ENCODE measurements around the gene DNAJC18.
A peak's percentile ranks its signal among the peaks of the same experiment; 100 is the strongest.

Gene DNAJC18

GRCh38 chr5:139430015-139430414, 9.3 kb downstream of the DNAJC18 start:
- Mint-ChIP-seq H3K36me3 (ENCODE audit: low read depth) (peaks cover 2% of the 10 kb centered on the region), H3K4me3 (no peak overlapping the region), H3K4me1 (ENCODE audit: low read depth) (no peaks in the 10 kb centered on the region), H3K9me3 (no peaks in the 10 kb centered on the region), H3K27me3 (no peaks in the 10 kb centered on the region), H3K27ac (no peak overlapping the region)
- intact Hi-C loops (cut with micrococcal nuclease), result no loop called here

- Mint-ChIP-seq H3K4me1 (ENCODE audit: low read depth) (peaks cover 6% of the 10 kb centered on the region), H3K27ac (no peak overlapping the region), H3K36me3 (ENCODE audit: low read depth) (peaks cover 7% of the 10 kb centered on the region), H3K27me3 (no peaks in the 10 kb centered on the region), H3K4me3 (no peak overlapping the region), H3K9me3 (no peaks in the 10 kb centered on the region)
- intact Hi-C loops (cut with micrococcal nuclease), result no loop called here
Observed at GRCh38 chr5:139426203-139426885, 13.0 kb downstream of the DNAJC18 start.

GRCh38 chr5:139425497-139425896, 13.8 kb downstream of the DNAJC18 start:
- Mint-ChIP-seq H3K4me1 (ENCODE audit: low read depth) (peaks cover 6% of the 10 kb centered on the region), H3K36me3 (ENCODE audit: low read depth) (peaks cover 7% of the 10 kb centered on the region), H3K27me3 (no peaks in the 10 kb centered on the region), H3K4me3 (no peak overlapping the region), H3K9me3 (no peaks in the 10 kb centered on the region), H3K27ac (no peak overlapping the region)
- intact Hi-C loops (cut with micrococcal nuclease), result no loop called here

- no peak overlapping the region for H3K4me3 Mint-ChIP-seq
- no peaks in the 10 kb centered on the region for H3K9me3 Mint-ChIP-seq
- peaks cover 6% of the 10 kb centered on the region for H3K4me1 Mint-ChIP-seq (ENCODE audit: low read depth)
- peaks cover 13% of the 10 kb centered on the region for H3K36me3 Mint-ChIP-seq (ENCODE audit: low read depth)
- no peak overlapping the region for H3K27ac Mint-ChIP-seq
- H3K27me3 Mint-ChIP-seq, result no peaks in the 10 kb centered on the region
- intact Hi-C loops (cut with micrococcal nuclease), result loop anchor here (1.0 kb wide), 1 partner anchor 91 kb away; no protein-coding TSS in a partner anchor
Observed at GRCh38 chr5:139422307-139422893, 16.9 kb downstream of the DNAJC18 start.

- peak overlapping the region; percentile 2 for H3K27ac Mint-ChIP-seq
- intact Hi-C loops (cut with micrococcal nuclease), result no loop called here
Observed at GRCh38 chr5:139419226-139420192, 19.8 kb downstream of the DNAJC18 start.

GRCh38 chr5:139418793-139419192, 20.5 kb downstream of the DNAJC18 start:
- intact Hi-C loops (cut with micrococcal nuclease), result no loop called here
- Mint-ChIP-seq H3K4me3 (no peak overlapping the region), H3K27me3 (no peaks in the 10 kb centered on the region), H3K27ac (no peak overlapping the region), H3K9me3 (no peaks in the 10 kb centered on the region), H3K4me1 (ENCODE audit: low read depth) (peaks cover 1% of the 10 kb centered on the region), H3K36me3 (ENCODE audit: low read depth) (peaks cover 6% of the 10 kb centered on the region)

More at GRCh38 chr5:139419226-139420192, 19.8 kb downstream of the DNAJC18 start:
- no peaks in the 10 kb centered on the region for H3K9me3 Mint-ChIP-seq
- H3K4me1 Mint-ChIP-seq (ENCODE audit: low read depth), result peaks cover 6% of the 10 kb centered on the region
- H3K36me3 Mint-ChIP-seq (ENCODE audit: low read depth), result peaks cover 6% of the 10 kb centered on the region
- H3K27me3 Mint-ChIP-seq, result no peaks in the 10 kb centered on the region
- no peak overlapping the region for H3K4me3 Mint-ChIP-seq

- Mint-ChIP-seq H3K27me3 (no peaks in the 10 kb centered on the region), H3K9me3 (no peaks in the 10 kb centered on the region), H3K27ac (no peak overlapping the region), H3K36me3 (ENCODE audit: low read depth) (peaks cover 6% of the 10 kb centered on the region), H3K4me3 (no peak overlapping the region), H3K4me1 (ENCODE audit: low read depth) (no peaks in the 10 kb centered on the region)
- intact Hi-C loops (cut with micrococcal nuclease), result no loop called here
Observed at GRCh38 chr5:139417214-139417613, 22.1 kb downstream of the DNAJC18 start.

- H3K27ac Mint-ChIP-seq, result no peak overlapping the region
- H3K9me3 Mint-ChIP-seq, result no peaks in the 10 kb centered on the region
- no peaks in the 10 kb centered on the region for H3K4me1 Mint-ChIP-seq (ENCODE audit: low read depth)
- intact Hi-C loops (cut with micrococcal nuclease), result no loop called here
- no peak overlapping the region for H3K4me3 Mint-ChIP-seq
- H3K27me3 Mint-ChIP-seq, result no peaks in the 10 kb centered on the region
- H3K36me3 Mint-ChIP-seq (ENCODE audit: low read depth), result peaks cover 6% of the 10 kb centered on the region
Observed at GRCh38 chr5:139416651-139417050, 22.7 kb downstream of the DNAJC18 start.

GRCh38 chr5:139415869-139416268, 23.5 kb downstream of the DNAJC18 start:
- Mint-ChIP-seq H3K4me1 (ENCODE audit: low read depth) (no peaks in the 10 kb centered on the region), H3K9me3 (no peaks in the 10 kb centered on the region), H3K27ac (no peak overlapping the region), H3K4me3 (no peak overlapping the region), H3K27me3 (no peaks in the 10 kb centered on the region), H3K36me3 (ENCODE audit: low read depth) (peaks cover 6% of the 10 kb centered on the region)
- intact Hi-C loops (cut with micrococcal nuclease), result no loop called here

- no peak overlapping the region for H3K27ac Mint-ChIP-seq
- H3K27me3 Mint-ChIP-seq, result no peaks in the 10 kb centered on the region
- no peaks in the 10 kb centered on the region for H3K9me3 Mint-ChIP-seq
- H3K36me3 Mint-ChIP-seq (ENCODE audit: low read depth), result peaks cover 6% of the 10 kb centered on the region
- intact Hi-C loops (cut with micrococcal nuclease), result no loop called here
- H3K4me3 Mint-ChIP-seq, result no peak overlapping the region
- H3K4me1 Mint-ChIP-seq (ENCODE audit: low read depth), result no peaks in the 10 kb centered on the region
Observed at GRCh38 chr5:139415221-139415861, 24.0 kb downstream of the DNAJC18 start.

GRCh38 chr5:139414581-139415130, 24.7 kb downstream of the DNAJC18 start:
- Mint-ChIP-seq H3K4me1 (ENCODE audit: low read depth) (no peaks in the 10 kb centered on the region), H3K4me3 (no peak overlapping the region)

GRCh38 chr5:139413963-139414362, 25.4 kb downstream of the DNAJC18 start:
- no peaks in the 10 kb centered on the region for H3K9me3 Mint-ChIP-seq
- no peaks in the 10 kb centered on the region for H3K4me1 Mint-ChIP-seq (ENCODE audit: low read depth)
- H3K36me3 Mint-ChIP-seq (ENCODE audit: low read depth), result no peaks in the 10 kb centered on the region
- no peaks in the 10 kb centered on the region for H3K27me3 Mint-ChIP-seq
- no peak overlapping the region for H3K27ac Mint-ChIP-seq
- H3K4me3 Mint-ChIP-seq, result no peak overlapping the region
- intact Hi-C loops (cut with micrococcal nuclease), result no loop called here

More at GRCh38 chr5:139414581-139415130, 24.7 kb downstream of the DNAJC18 start:
- Mint-ChIP-seq H3K27ac (no peak overlapping the region), H3K36me3 (ENCODE audit: low read depth) (peaks cover 5% of the 10 kb centered on the region), H3K27me3 (no peaks in the 10 kb centered on the region), H3K9me3 (no peaks in the 10 kb centered on the region)
- intact Hi-C loops (cut with micrococcal nuclease), result no loop called here

GRCh38 chr5:139413153-139413552, 26.2 kb downstream of the DNAJC18 start:
- Mint-ChIP-seq H3K27ac (no peak overlapping the region), H3K36me3 (ENCODE audit: low read depth) (no peaks in the 10 kb centered on the region), H3K27me3 (no peaks in the 10 kb centered on the region), H3K4me3 (no peak overlapping the region), H3K4me1 (ENCODE audit: low read depth) (no peaks in the 10 kb centered on the region), H3K9me3 (no peaks in the 10 kb centered on the region)
- intact Hi-C loops (cut with micrococcal nuclease), result no loop called here
